Measurements from ENCODE around the gene SLC1A3. TPM values are rescaled to one million over a fixed set of nuclear protein-coding genes. Genes with fewer than 3 reads are reported as not detected.

Gene SLC1A3
- total RNA-seq, 1 experiment from 2014 or later: 9.6 TPM

GRCh38 chr5:36664766-36665165 lies 58.4 kb downstream of the SLC1A3 start:
- Mint-ChIP-seq H3K9me3 (ENCODE audit: unreplicated experiment) (no peaks in the 10 kb centered on the region), H3K27ac (ENCODE audit: low read depth, unreplicated experiment) (peak overlapping the region; percentile 28), H3K27me3 (ENCODE audit: insufficient read depth, unreplicated experiment) (no peaks in the 10 kb centered on the region), H3K4me3 (ENCODE audit: unreplicated experiment) (no peak overlapping the region), H3K4me1 (ENCODE audit: insufficient read depth, unreplicated experiment) (peaks cover 18% of the 10 kb centered on the region), H3K36me3 (ENCODE audit: insufficient read depth, unreplicated experiment) (no peaks in the 10 kb centered on the region)
- POLR2A ChIA-PET: interaction anchor here (1.1 to 1.4 kb wide), 3 partner anchors 51 to 59 kb away, joined by 3 to 4 read pairs (median 4); no protein-coding TSS in a partner anchor
- CTCF ChIA-PET: interaction anchor here (0.6 to 2.5 kb wide), 5 partner anchors 16 to 296 kb away, joined by 3 to 5 read pairs (median 3); no protein-coding TSS in a partner anchor
- no peak for TF ChIP-seq CTCF (IDR thresholded peaks at IDR 0.05; ENCODE audit: unreplicated experiment)
- intact Hi-C loops (cut with micrococcal nuclease): no loop called here
- no TSS peak for BruUV-seq (replicated peaks)
- DNase-seq (ENCODE audit: unreplicated experiment): peak; percentile 86

- H3K4me3 Mint-ChIP-seq (ENCODE audit: unreplicated experiment): no peak overlapping the region
Observed at GRCh38 chr5:36665628-36666027, 59.2 kb downstream of the SLC1A3 start.

GRCh38 chr5:36666274-36666673 lies 59.9 kb downstream of the SLC1A3 start:
- H3K27ac Mint-ChIP-seq (ENCODE audit: low read depth, unreplicated experiment): no peak overlapping the region
- TF ChIP-seq CTCF (IDR thresholded peaks at IDR 0.05; ENCODE audit: unreplicated experiment): no peak
- no peaks in the 10 kb centered on the region for H3K36me3 Mint-ChIP-seq (ENCODE audit: insufficient read depth, unreplicated experiment)
- ChIA-PET CTCF (interaction anchor here (0.7 to 0.9 kb wide), 2 partner anchors 18 to 174 kb away, joined by 3 read pairs; no protein-coding TSS in a partner anchor), POLR2A (no interaction called here)
- peaks cover 18% of the 10 kb centered on the region for H3K4me1 Mint-ChIP-seq (ENCODE audit: insufficient read depth, unreplicated experiment)
- H3K27me3 Mint-ChIP-seq (ENCODE audit: insufficient read depth, unreplicated experiment): no peaks in the 10 kb centered on the region
- DNase-seq (ENCODE audit: unreplicated experiment): no peak
- H3K4me3 Mint-ChIP-seq (ENCODE audit: unreplicated experiment): no peak overlapping the region
- H3K9me3 Mint-ChIP-seq (ENCODE audit: unreplicated experiment): no peaks in the 10 kb centered on the region
- intact Hi-C loops (cut with micrococcal nuclease): no loop called here
- BruUV-seq (replicated peaks): no TSS peak

More at GRCh38 chr5:36665628-36666027, 59.2 kb downstream of the SLC1A3 start:
- TF ChIP-seq CTCF (IDR thresholded peaks at IDR 0.05; ENCODE audit: unreplicated experiment): no peak
- ChIA-PET POLR2A (interaction anchor here (0.9 to 1.4 kb wide), 2 partner anchors 60 to 159 kb away, joined by 4 read pairs; no protein-coding TSS in a partner anchor), CTCF (interaction anchor here (0.5 to 2.5 kb wide), 6 partner anchors 15 to 173 kb away, joined by 3 to 5 read pairs (median 3); no protein-coding TSS in a partner anchor)
- no peaks in the 10 kb centered on the region for H3K36me3 Mint-ChIP-seq (ENCODE audit: insufficient read depth, unreplicated experiment)
- H3K27ac Mint-ChIP-seq (ENCODE audit: low read depth, unreplicated experiment): no peak overlapping the region
- no peaks in the 10 kb centered on the region for H3K9me3 Mint-ChIP-seq (ENCODE audit: unreplicated experiment)
- no TSS peak for BruUV-seq (replicated peaks)
- DNase-seq (ENCODE audit: unreplicated experiment): no peak
- intact Hi-C loops (cut with micrococcal nuclease): no loop called here
- peaks cover 18% of the 10 kb centered on the region for H3K4me1 Mint-ChIP-seq (ENCODE audit: insufficient read depth, unreplicated experiment)
- H3K27me3 Mint-ChIP-seq (ENCODE audit: insufficient read depth, unreplicated experiment): no peaks in the 10 kb centered on the region

- no peaks in the 10 kb centered on the region for H3K36me3 Mint-ChIP-seq (ENCODE audit: insufficient read depth, unreplicated experiment)
- no peaks in the 10 kb centered on the region for H3K27me3 Mint-ChIP-seq (ENCODE audit: insufficient read depth, unreplicated experiment)
- no TSS peak for BruUV-seq (replicated peaks)
- DNase-seq (ENCODE audit: unreplicated experiment): no peak
- H3K4me1 Mint-ChIP-seq (ENCODE audit: insufficient read depth, unreplicated experiment): peaks cover 18% of the 10 kb centered on the region
- TF ChIP-seq CTCF (IDR thresholded peaks at IDR 0.05; ENCODE audit: unreplicated experiment): no peak
- ChIA-PET POLR2A (interaction anchor here (2.1 kb wide), 1 partner anchor 60 kb away, joined by 4 read pairs; no protein-coding TSS in a partner anchor), CTCF (interaction anchor here (0.7 kb wide), 1 partner anchor 132 kb away, joined by 3 read pairs; no protein-coding TSS in a partner anchor)
- no peaks in the 10 kb centered on the region for H3K9me3 Mint-ChIP-seq (ENCODE audit: unreplicated experiment)
- intact Hi-C loops (cut with micrococcal nuclease): no loop called here
- H3K27ac Mint-ChIP-seq (ENCODE audit: low read depth, unreplicated experiment): no peak overlapping the region
- H3K4me3 Mint-ChIP-seq (ENCODE audit: unreplicated experiment): no peak overlapping the region
Observed at GRCh38 chr5:36666986-36667385, 60.6 kb downstream of the SLC1A3 start.
